K562 (cell line): ENCODE results near the gene CDHR2. TPM values are rescaled to one million over a fixed set of nuclear protein-coding genes. Genes with fewer than 3 reads are reported as not detected.

ENCODE experiments used
- ATAC-seq: fragments of 200-7000 bp; cut with Tn5 transposase; 3 replicates; pipeline ENCODE4 v1.9.1; 2020; ENCODE audit warnings: moderate library complexity
- BruUV-seq: library from RNA; stranded (reverse); fragments of 400-500 nt; replicated peaks from 2 replicates; lab custom pipeline; 2021; lab: Mats Ljungman, UMichigan
- CTCF ChIA-PET: fragments of 300-600 bp; formaldehyde crosslinking; extraction: SDS; loops from one replicate; lab custom pipeline; 2021; ENCODE audit warnings: low intra/inter-chr PET ratio; lab: Yijun Ruan, JAX
- POLR2A ChIA-PET: fragments of 300-600, 350-650 bp; sonication (Branson Sonifier 250); formaldehyde crosslinking; extraction: SDS; loops from one replicate; lab custom pipeline; 2021; ENCODE audit warnings: antibody characterized with exemption, inconsistent platforms; lab: Yijun Ruan, JAX
- DNase-seq, 4 experiments: peaks; one replicate each; pipeline versions ENCODE4 v3.0.0 to v3.0.0-alpha.2; 2011 to 2018; ENCODE audit warnings: low spot score in 3 of 4, mixed read lengths in 3 of 4; ENCODE audit errors: extremely low read depth in 1 of 4
- FAIRE-seq: peaks from 2 replicates; lab custom pipeline; 2011; peaks lifted over from hg19 to GRCh38; lab: Jason Lieb, UNC
- H2AFZ ChIP-seq: 2 replicates; pipeline ENCODE4 v1.6.0; 2011; ENCODE audit warnings: low read depth, low read length, control low read depth, inconsistent platforms
- H3K27ac ChIP-seq: fragments of 200-600 bp; 3 replicates; pipeline ENCODE4 v1.8.0; 2011; ENCODE audit warnings: low read depth, mild to moderate bottlenecking, control low read depth, inconsistent platforms, low read length, moderate library complexity, mixed read lengths; ENCODE audit errors: extremely low read depth
- H3K27me3 ChIP-seq, 2 experiments: fragments of 300-600 bp in 1 of 2; 2 replicates in 1 of 2; 3 replicates in 1 of 2; pipeline versions ENCODE4 v1.6.0 to v1.8.0; 2011; ENCODE audit warnings: inconsistent platforms in 2 of 2, low read length in 2 of 2, mild to moderate bottlenecking in 1 of 2, mixed read lengths in 1 of 2, moderate library complexity in 1 of 2; ENCODE audit not compliant: control insufficient read depth in 2 of 2, insufficient read depth in 2 of 2
- H3K36me3 ChIP-seq: fragments of 300-600 bp; 3 replicates; pipeline ENCODE4 v1.8.0; 2011; ENCODE audit warnings: mild to moderate bottlenecking, low read length, inconsistent platforms; ENCODE audit not compliant: control insufficient read depth, insufficient read depth
- H3K4me1 ChIP-seq, 2 experiments: fragments of 200-600 bp in 1 of 2; replicated peaks in 1 of 2; 2 replicates in 1 of 2; 3 replicates in 1 of 2; pipeline versions ENCODE4 v1.5.1 to v1.8.0; 2011; ENCODE audit warnings: inconsistent platforms in 2 of 2, low read length in 2 of 2, mild to moderate bottlenecking in 1 of 2, mixed read lengths in 1 of 2, moderate library complexity in 1 of 2; ENCODE audit not compliant: control insufficient read depth in 2 of 2, insufficient read depth in 2 of 2
- H3K4me2 ChIP-seq: 2 replicates; pipeline ENCODE4 v1.6.1; 2011; ENCODE audit warnings: low read length, control low read depth, inconsistent platforms, mixed read lengths; ENCODE audit not compliant: insufficient read depth
- H3K4me3 ChIP-seq: fragments of 200-600 bp; sonication (generic), shearing (Covaris generic); 2 replicates; pipeline ENCODE4 v1.5.1; 2016; ENCODE audit warnings: control low read depth, inconsistent platforms
- H3K79me2 ChIP-seq: fragments of 200-600 bp; 3 replicates; pipeline ENCODE4 v1.8.0; 2011; ENCODE audit warnings: low read length, inconsistent platforms; ENCODE audit not compliant: control insufficient read depth, insufficient read depth
- H3K9ac ChIP-seq, 2 experiments: 2 replicates each; pipeline versions ENCODE4 v1.6.0 to v1.6.1; 2011; ENCODE audit warnings: low read depth in 2 of 2, low read length in 2 of 2, control low read depth in 1 of 2, inconsistent platforms in 1 of 2, mild to moderate bottlenecking in 1 of 2, mixed read lengths in 1 of 2; ENCODE audit not compliant: insufficient read depth in 1 of 2
- H3K9me1 ChIP-seq: one replicate; pipeline ENCODE4 v1.6.0; 2011; ENCODE audit warnings: inconsistent platforms, mild to moderate bottlenecking, low read length, moderate library complexity; ENCODE audit not compliant: control insufficient read depth, insufficient read depth
- H3K9me3 ChIP-seq: replicated peaks from 2 replicates; pipeline ENCODE4 v1.5.1; 2011; ENCODE audit warnings: low read depth, low read length, inconsistent platforms; ENCODE audit not compliant: control insufficient read depth, insufficient read depth
- H4K20me1 ChIP-seq: replicated peaks from 2 replicates; pipeline ENCODE4 v1.6.1; 2011; ENCODE audit warnings: low read length, inconsistent platforms, mixed read lengths; ENCODE audit not compliant: control insufficient read depth, insufficient read depth
- CBFA2T3 ChIP-seq: fragments of 450-650 bp; IDR thresholded peaks from 2 replicates; pipeline ENCODE4 v1.6.1; 2017
- GTF2F1 ChIP-seq: IDR thresholded peaks from 2 replicates; pipeline ENCODE4 v1.6.1; 2011; ENCODE audit warnings: low read depth, low read length, improper control_type of control experiment
- KLF16 ChIP-seq: IDR thresholded peaks from 2 replicates; pipeline ENCODE4 v1.6.1; 2016; ENCODE audit warnings: antibody characterized with exemption
- POLR2AphosphoS5 ChIP-seq: IDR thresholded peaks from 2 replicates; pipeline ENCODE4 v1.6.1; 2011; ENCODE audit warnings: mild to moderate bottlenecking, low read depth, low read length, moderate library complexity; ENCODE audit not compliant: control insufficient read depth, insufficient read depth
- ZNF830 ChIP-seq: fragments of 250-450 bp; sonication (Bioruptor Pico); IDR thresholded peaks from 2 replicates; pipeline ENCODE4 v1.5.0; 2021; ENCODE audit warnings: mild to moderate bottlenecking
- WGBS: fragments of 100-300 bp; shearing (Covaris generic); methylation state at CpG from one replicate; pipeline ENCODE4 v1.1.6; 2016; ENCODE audit warnings: low coverage, mixed read lengths; ENCODE audit not compliant: insufficient coverage; ENCODE audit errors: missing lambda C conversion rate; 5-methylcytosine and 5-hydroxymethylcytosine counted together
- in situ Hi-C: fragments of 300-500 bp; cut with MboI; formaldehyde crosslinking; loops from 4 replicates; pipeline ENCODE4 v1.15.0; 2018; ENCODE audit warnings: inconsistent platforms, mixed read lengths
- intact Hi-C: fragments of 100-400 bp; cut with micrococcal nuclease; formaldehyde crosslinking; loops from 2 replicates; pipeline ENCODE4 v1.14.2; 2022
- polyA plus RNA-seq, 8 experiments: library from polyadenylated mRNA; depleted of rRNA in 4 of 8; stranded (reverse) in 5 of 8; unstranded in 3 of 8; fragments of >200 nt; fragmentation: Nextera tagmentation in 2 of 8; fragmentation: Illumina TruSeq in 1 of 8; extraction: Ambion mirVana in 2 of 8; extraction: Trizol in 1 of 8; gene quantifications; 2 replicates each; pipeline versions ENCODE4 v1.2.1 to v1.2.3, GENCODE V29; 2011 to 2014; ENCODE audit warnings: inconsistent platforms in 1 of 8, missing spikeins in 1 of 8
- total RNA-seq, 7 experiments: library from RNA; depleted of rRNA in 6 of 7; stranded (reverse); fragments of >200 nt in 6 of 7; fragmentation: Illumina TruSeq in 2 of 7; extraction: Trizol in 2 of 7; gene quantifications; 2 replicates each; pipeline versions ENCODE4 v1.2.1 to v1.2.3, GENCODE V29; 2011 to 2021; ENCODE audit warnings: low replicate concordance in 1 of 7

Gene CDHR2
- total and polyA plus RNA-seq, 9 of the 15 experiments (the other 6 are each of a cell fraction or from before 2014, with no cell fraction given): 0.01 to 0.62 (median 0.09) TPM; not detected in 2

DNA sequence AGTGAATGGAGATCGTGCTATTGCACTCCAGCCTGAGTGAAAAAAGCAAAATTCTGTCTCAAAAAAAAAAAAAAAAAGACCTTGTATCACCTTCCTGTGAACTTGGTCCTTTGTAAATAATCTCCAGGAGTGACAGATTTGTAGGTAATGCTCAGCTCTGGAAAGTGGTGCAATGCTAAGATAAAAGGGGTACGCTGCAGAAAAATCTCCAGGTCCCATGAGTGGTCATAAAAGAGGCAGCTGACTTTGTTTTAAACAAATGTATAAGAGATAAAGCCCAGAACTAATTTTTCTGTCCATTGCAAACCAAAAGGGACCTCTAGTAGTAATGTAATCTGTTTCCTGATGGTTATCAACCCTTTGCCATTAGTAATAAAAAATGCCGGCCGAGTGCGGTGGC, 45.6 kb upstream of the CDHR2 start:
- DNase-seq (no peak), FAIRE-seq (no peak)
- BruUV-seq: no TSS peak

GRCh38 chr5:176507911-176508310, 41.2 kb upstream of the CDHR2 start:
- POLR2A ChIA-PET: interaction anchor here (0.7 to 1.5 kb wide), 2 partner anchors 14 to 23 kb away, joined by 3 read pairs; no protein-coding TSS in a partner anchor
- 83% methylated on average over 2 of the region's 2 CpGs for WGBS
- no peaks in the 10 kb centered on the region for H4K20me1 ChIP-seq
- no peaks in the 10 kb centered on the region for H3K9me1 ChIP-seq
- peaks cover 62% of the 10 kb centered on the region; the same call in 2 of the 3 replicates for H3K36me3 ChIP-seq
- H2AFZ ChIP-seq: no peak overlapping the region
- no peaks in the 10 kb centered on the region for H3K79me2 ChIP-seq
- in situ Hi-C loops: no loop called here
- H3K27me3 ChIP-seq: no peaks in the 10 kb centered on the region
- ATAC-seq: no peak
- H3K4me3 ChIP-seq: no peak overlapping the region
- no peak overlapping the region for H3K27ac ChIP-seq
- no peaks in the 10 kb centered on the region for H3K9me3 ChIP-seq
- no peak for FAIRE-seq
- TF ChIP-seq GTF2F1 (no peak), POLR2AphosphoS5 (0 out of 2 replicates have a peak, but pooled peaks have one; percentile 33), KLF16 (no peak)
- TF ChIP-seq, all 486 proteins: peak for 1
- CTCF ChIA-PET: no interaction called here
- DNase-seq: no peak
- intact Hi-C loops: no loop called here
- Histone ChIP-seq H3K4me1 (no peaks in the 10 kb centered on the region), H3K9ac (no peak overlapping the region), H3K4me2 (no peak overlapping the region)
- BruUV-seq: no TSS peak

More for the DNA sequence above, 45.6 kb upstream of the CDHR2 start:
- no peak overlapping the region for H2AFZ ChIP-seq
- no peaks in the 10 kb centered on the region for H3K27me3 ChIP-seq
- ChIA-PET POLR2A (interaction anchor here (1.5 kb wide), 1 partner anchor 18 kb away, joined by 4 read pairs; no protein-coding TSS in a partner anchor), CTCF (no interaction called here)
- WGBS: 76% methylated on average over 5 of the region's 5 CpGs
- no peaks in the 10 kb centered on the region for H4K20me1 ChIP-seq
- H3K79me2 ChIP-seq: no peaks in the 10 kb centered on the region
- no peaks in the 10 kb centered on the region for H3K9me3 ChIP-seq
- H3K9ac ChIP-seq: no peak overlapping the region
- TF ChIP-seq ZNF830 (CRISPR knock-in tag) (no peak), CBFA2T3 (peak; percentile 10; the same call in 1 of the 2 replicates)
- in situ Hi-C loops (no loop called here), intact Hi-C loops (no loop called here)
- H3K4me1 ChIP-seq: no peaks in the 10 kb centered on the region
- peaks cover 91% of the 10 kb centered on the region; the same call in 2 of the 3 replicates for H3K36me3 ChIP-seq
- no peak overlapping the region for H3K4me2 ChIP-seq
- no peak for ATAC-seq
- H3K27ac ChIP-seq: no peak overlapping the region
- H3K9me1 ChIP-seq: no peaks in the 10 kb centered on the region
- no peak overlapping the region for H3K4me3 ChIP-seq
